HL-60 (cell line): Measurements from ENCODE around the gene ALKBH7.
A peak's percentile ranks its signal among the peaks of the same experiment; 100 is the strongest.

ENCODE experiments used
- DNase-seq, 2 experiments: peaks; one replicate each; pipeline ENCODE4 v3.0.0-alpha.2; 2010 to 2020; ENCODE audit warnings: low read depth in 1 of 2, low spot score in 1 of 2
- H3K27ac ChIP-seq: fragments of 250-450 bp; sonication (Bioruptor Pico); replicated peaks from 2 replicates; pipeline ENCODE4 v1.5.1; 2020; ENCODE audit warnings: mild to moderate bottlenecking, moderate library complexity
- H3K27me3 ChIP-seq: fragments of 250-450 bp; sonication (Bioruptor Pico); 2 replicates; pipeline ENCODE4 v1.5.1; 2021; ENCODE audit warnings: mild to moderate bottlenecking, moderate library complexity; ENCODE audit not compliant: insufficient read depth, poor library complexity, severe bottlenecking
- H3K4me3 ChIP-seq: replicated peaks from 2 replicates; pipeline ENCODE4 v1.5.1; 2011; ENCODE audit warnings: mild to moderate bottlenecking, control low read depth, low read length; ENCODE audit not compliant: insufficient read depth
- CTCF ChIP-seq: IDR thresholded peaks from one replicate; pipeline ENCODE4 v1.5.1; 2011; ENCODE audit warnings: low read length, control low read depth, inconsistent platforms; ENCODE audit not compliant: insufficient read depth
- GABPA ChIP-seq: IDR thresholded peaks from 2 replicates; pipeline ENCODE4 v1.6.1; 2012; ENCODE audit warnings: low read depth
- POLR2AphosphoS5 ChIP-seq: IDR thresholded peaks from 2 replicates; pipeline ENCODE4 v1.6.1; 2012; ENCODE audit warnings: low read depth
- REST ChIP-seq: IDR thresholded peaks from 2 replicates; pipeline ENCODE4 v1.6.1; 2012; ENCODE audit warnings: low read depth; ENCODE audit not compliant: insufficient replicate concordance
- SPI1 ChIP-seq: IDR thresholded peaks from 2 replicates; pipeline ENCODE4 v1.6.1; 2012; ENCODE audit warnings: low read depth, mild to moderate bottlenecking, borderline replicate concordance
- long read RNA-seq: library from polyadenylated mRNA; unstranded; transcript quantifications from one replicate; pipeline ENCODE4 v2.0.0, GENCODE V29; 2020

ALKBH7 gene
- long read RNA-seq, transcript ALKBH7-201 (4 exons, 1,332 nt): major isoform, 51 of 57 reads
- long read RNA-seq, partial matches to known transcripts: 4 of 57 reads
- long read RNA-seq, other reads (novel, unspliced or antisense): 0 of 57 reads

GRCh38 chr19:6372594-6373095 is at the start of gene ALKBH7:
Gene ALKBH7, plus strand, starts transcription at chr19:6372794. Its CDS starts 27 bp downstream, at chr19:6372821.
- TF ChIP-seq GABPA (no peak), POLR2AphosphoS5 (peak; percentile 29; the same call in 1 of the 2 replicates)
- H3K4me3 ChIP-seq: peak within 1 kb of the TSS; percentile 95
- DNase-seq: peak; percentile 99 to 100
- H3K27ac ChIP-seq: peak within 1 kb of the TSS; percentile 77
- no peaks in the 10 kb centered on the region for H3K27me3 ChIP-seq

- no peaks in the 10 kb centered on the region for H3K27me3 ChIP-seq
- DNase-seq: no peak
- TF ChIP-seq GABPA (no peak), REST (no peak), SPI1 (no peak), POLR2AphosphoS5 (no peak), CTCF (no peak)
Observed at GRCh38 chr19:6324757-6325156, 47.8 kb upstream of the ALKBH7 start.

GRCh38 chr19:6325614-6326013 is 47.0 kb upstream of the ALKBH7 start:
- Histone ChIP-seq H3K27ac (no peak overlapping the region), H3K27me3 (no peaks in the 10 kb centered on the region), H3K4me3 (no peak overlapping the region)
- TF ChIP-seq POLR2AphosphoS5 (no peak), SPI1 (no peak), REST (no peak), CTCF (no peak), GABPA (no peak)
- DNase-seq: no peak

More at GRCh38 chr19:6324757-6325156, 47.8 kb upstream of the ALKBH7 start:
- Histone ChIP-seq H3K4me3 (no peak overlapping the region), H3K27ac (no peak overlapping the region)

GRCh38 chr19:6326815-6327214 is 45.8 kb upstream of the ALKBH7 start:
- TF ChIP-seq POLR2AphosphoS5 (no peak), GABPA (no peak), REST (no peak), SPI1 (no peak), CTCF (no peak)
- H3K27ac ChIP-seq: no peak overlapping the region
- DNase-seq: no peak
- H3K4me3 ChIP-seq: no peak overlapping the region
- no peaks in the 10 kb centered on the region for H3K27me3 ChIP-seq
